ENCODE results near the gene KCNC2.

DNA sequence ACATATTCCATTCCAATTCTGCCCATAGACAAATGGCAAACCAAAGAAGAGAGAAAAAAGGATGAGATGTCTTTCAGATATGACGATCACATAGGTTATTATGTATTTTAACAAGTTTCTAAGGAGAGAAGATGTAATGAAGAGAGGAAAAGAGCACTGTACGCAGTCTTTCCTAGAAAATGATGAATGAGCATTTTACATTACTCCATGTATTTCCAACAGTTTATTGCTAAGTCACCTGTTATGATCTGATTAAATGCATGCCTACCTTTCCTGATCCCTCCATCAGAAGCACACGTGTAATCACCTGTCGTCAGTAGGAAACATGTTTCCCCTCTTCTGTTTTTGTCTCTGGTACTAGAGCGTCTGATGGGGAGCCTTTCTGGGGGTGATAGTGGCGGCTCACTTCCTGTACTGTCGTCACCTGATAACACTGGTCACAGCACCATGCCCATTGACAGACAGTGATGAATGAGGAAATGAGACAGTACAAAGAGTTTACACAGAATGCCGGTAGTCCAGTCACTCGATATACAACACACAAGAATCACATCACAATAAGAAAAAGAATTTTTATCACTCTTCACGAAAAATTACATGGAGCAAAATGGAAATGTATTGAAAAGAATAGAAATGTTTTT lies 161.6 kb downstream of the KCNC2 start:
- TF ChIP-seq, protein P1, sequence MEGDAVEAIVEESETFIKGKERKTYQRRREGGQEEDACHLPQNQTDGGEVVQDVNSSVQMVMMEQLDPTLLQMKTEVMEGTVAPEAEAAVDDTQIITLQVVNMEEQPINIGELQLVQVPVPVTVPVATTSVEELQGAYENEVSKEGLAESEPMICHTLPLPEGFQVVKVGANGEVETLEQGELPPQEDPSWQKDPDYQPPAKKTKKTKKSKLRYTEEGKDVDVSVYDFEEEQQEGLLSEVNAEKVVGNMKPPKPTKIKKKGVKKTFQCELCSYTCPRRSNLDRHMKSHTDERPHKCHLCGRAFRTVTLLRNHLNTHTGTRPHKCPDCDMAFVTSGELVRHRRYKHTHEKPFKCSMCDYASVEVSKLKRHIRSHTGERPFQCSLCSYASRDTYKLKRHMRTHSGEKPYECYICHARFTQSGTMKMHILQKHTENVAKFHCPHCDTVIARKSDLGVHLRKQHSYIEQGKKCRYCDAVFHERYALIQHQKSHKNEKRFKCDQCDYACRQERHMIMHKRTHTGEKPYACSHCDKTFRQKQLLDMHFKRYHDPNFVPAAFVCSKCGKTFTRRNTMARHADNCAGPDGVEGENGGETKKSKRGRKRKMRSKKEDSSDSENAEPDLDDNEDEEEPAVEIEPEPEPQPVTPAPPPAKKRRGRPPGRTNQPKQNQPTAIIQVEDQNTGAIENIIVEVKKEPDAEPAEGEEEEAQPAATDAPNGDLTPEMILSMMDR (IDR thresholded peaks at IDR 0.05; ENCODE audit: insufficient read depth, low read length) = no peak
- TF ChIP-seq POLR2AphosphoS5 (IDR thresholded peaks at IDR 0.05; ENCODE audit: low read depth) = no peak
- TF ChIP-seq SPI1 (IDR thresholded peaks at IDR 0.05; ENCODE audit: borderline replicate concordance, low read depth) = no peak
- TF ChIP-seq, protein P2, sequence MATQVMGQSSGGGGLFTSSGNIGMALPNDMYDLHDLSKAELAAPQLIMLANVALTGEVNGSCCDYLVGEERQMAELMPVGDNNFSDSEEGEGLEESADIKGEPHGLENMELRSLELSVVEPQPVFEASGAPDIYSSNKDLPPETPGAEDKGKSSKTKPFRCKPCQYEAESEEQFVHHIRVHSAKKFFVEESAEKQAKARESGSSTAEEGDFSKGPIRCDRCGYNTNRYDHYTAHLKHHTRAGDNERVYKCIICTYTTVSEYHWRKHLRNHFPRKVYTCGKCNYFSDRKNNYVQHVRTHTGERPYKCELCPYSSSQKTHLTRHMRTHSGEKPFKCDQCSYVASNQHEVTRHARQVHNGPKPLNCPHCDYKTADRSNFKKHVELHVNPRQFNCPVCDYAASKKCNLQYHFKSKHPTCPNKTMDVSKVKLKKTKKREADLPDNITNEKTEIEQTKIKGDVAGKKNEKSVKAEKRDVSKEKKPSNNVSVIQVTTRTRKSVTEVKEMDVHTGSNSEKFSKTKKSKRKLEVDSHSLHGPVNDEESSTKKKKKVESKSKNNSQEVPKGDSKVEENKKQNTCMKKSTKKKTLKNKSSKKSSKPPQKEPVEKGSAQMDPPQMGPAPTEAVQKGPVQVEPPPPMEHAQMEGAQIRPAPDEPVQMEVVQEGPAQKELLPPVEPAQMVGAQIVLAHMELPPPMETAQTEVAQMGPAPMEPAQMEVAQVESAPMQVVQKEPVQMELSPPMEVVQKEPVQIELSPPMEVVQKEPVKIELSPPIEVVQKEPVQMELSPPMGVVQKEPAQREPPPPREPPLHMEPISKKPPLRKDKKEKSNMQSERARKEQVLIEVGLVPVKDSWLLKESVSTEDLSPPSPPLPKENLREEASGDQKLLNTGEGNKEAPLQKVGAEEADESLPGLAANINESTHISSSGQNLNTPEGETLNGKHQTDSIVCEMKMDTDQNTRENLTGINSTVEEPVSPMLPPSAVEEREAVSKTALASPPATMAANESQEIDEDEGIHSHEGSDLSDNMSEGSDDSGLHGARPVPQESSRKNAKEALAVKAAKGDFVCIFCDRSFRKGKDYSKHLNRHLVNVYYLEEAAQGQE (IDR thresholded peaks at IDR 0.05; ENCODE audit: insufficient replicate concordance, low read depth) = no peak

Data from HL-60 (cell line).